Measurements from ENCODE around the gene FBL. TPM values are rescaled to one million over a fixed set of nuclear protein-coding genes. Genes with fewer than 3 reads are reported as not detected.
A peak's percentile ranks its signal among the peaks of the same experiment; 100 is the strongest.

FBL gene
- total and polyA plus RNA-seq, 2 of the 4 experiments (the other 2 are of a cell fraction): 259 to 446 TPM

GRCh38 chr19:39864118-39864517 is 17.9 kb upstream of the FBL start:
- no peak overlapping the region for H3K4ac ChIP-seq (ENCODE audit: low read depth, low read length)
- H2BK5ac ChIP-seq (ENCODE audit: low read depth, low read length, poor library complexity, severe bottlenecking): no peak overlapping the region
- H2BK120ac ChIP-seq (ENCODE audit: low read depth, low read length): no peak overlapping the region
- H4K20me1 ChIP-seq (ENCODE audit: insufficient read depth, low read length): no peaks in the 10 kb centered on the region
- no peak overlapping the region for H4K91ac ChIP-seq (ENCODE audit: insufficient read depth, low read depth, low read length)
- no peak overlapping the region for H2BK20ac ChIP-seq (ENCODE audit: low read depth, low read length)
- H3K56ac ChIP-seq (ENCODE audit: extremely low read depth, insufficient read depth, low read length): no peak overlapping the region
- no peak overlapping the region for H4K8ac ChIP-seq (ENCODE audit: low read depth in 2 of 2, low read length in 2 of 2)
- no peak overlapping the region for H2AK5ac ChIP-seq (ENCODE audit: low read depth, low read length)
- in situ Hi-C loops (cut with MboI; ENCODE audit: low sequenced_read_pairs) (no loop called here), intact Hi-C loops (cut with micrococcal nuclease) (no loop called here), dilution Hi-C loops (cut with HindIII; ENCODE audit: low sequenced_read_pairs, unreplicated experiment) (no loop called here)
- H3K27me3 ChIP-seq (ENCODE audit: control insufficient read depth, insufficient read depth, low read length): no peaks in the 10 kb centered on the region
- no TSS peak for BruUV-seq (replicated peaks)
- no peaks in the 10 kb centered on the region for H3K9me3 ChIP-seq (ENCODE audit: control insufficient read depth, insufficient read depth, low read length)
- no peak overlapping the region for H3K27ac ChIP-seq (ENCODE audit: insufficient read depth, low read length)
- DNase-seq (no peak), ATAC-seq (ENCODE audit: low read depth) (no peak)
- no peak overlapping the region for H2AK9ac ChIP-seq (replicated peaks; ENCODE audit: low read depth, low read length, poor library complexity)
- no CpG with 5 or more reads among the region's 2 CpGs for WGBS, 2 experiments (ENCODE audit: extremely low coverage in 2 of 2, insufficient read length in 1 of 2)
- H3K14ac ChIP-seq (replicated peaks; ENCODE audit: low read depth, low read length): no peak overlapping the region
- ChIA-PET CTCF (no interaction called here), POLR2A (ENCODE audit: unreplicated experiment) (no interaction called here)
- H3K4me1 ChIP-seq (ENCODE audit: control insufficient read depth, insufficient read depth, low read length): no peaks in the 10 kb centered on the region
- no peak overlapping the region for H2BK15ac ChIP-seq (ENCODE audit: low read depth, low read length)
- no peaks in the 10 kb centered on the region for H3K79me1 ChIP-seq (ENCODE audit: low read depth in 1 of 2, low read length in 2 of 2)
- H3K18ac ChIP-seq (ENCODE audit: low read depth, low read length): no peak overlapping the region
- no peak overlapping the region for H3K4me2 ChIP-seq (ENCODE audit: low read depth, low read length)
- TF ChIP-seq MAZ (IDR thresholded peaks at IDR 0.05; ENCODE audit: borderline replicate concordance, low read depth, low read length) (no peak), NFE2L2 (IDR thresholded peaks at IDR 0.05; ENCODE audit: low read depth, low read length) (peak; percentile 60; the same call in 1 of the 2 replicates), SMC3 (IDR thresholded peaks at IDR 0.05; ENCODE audit: low read depth, low read length) (no peak)
- no peak overlapping the region for H3K23ac ChIP-seq (ENCODE audit: low read depth, low read length)
- H3K4me3 ChIP-seq (ENCODE audit: insufficient read depth, low read depth, low read length): no peak overlapping the region
- no peak overlapping the region for H2AFZ ChIP-seq (replicated peaks; ENCODE audit: low read length, poor library complexity)
- H4K5ac ChIP-seq (ENCODE audit: low read depth, low read length): no peak overlapping the region
- no peaks in the 10 kb centered on the region for H3K36me3 ChIP-seq (ENCODE audit: control insufficient read depth, insufficient read depth, low read length)
- H3K9ac ChIP-seq (ENCODE audit: low read depth, low read length): no peak overlapping the region
- H3K9me1 ChIP-seq (ENCODE audit: insufficient read depth, low read length): no peaks in the 10 kb centered on the region
